GM19455 (cell line): Measurements from ENCODE around the gene AXL.
A peak's percentile ranks its signal among the peaks of the same experiment; 100 is the strongest.
"Not testable (repeated sequence)": the region's sequence is repeated elsewhere in the genome, so short reads cannot be mapped to it uniquely, and the experiment has no call there.

Experiments
- ATAC-seq: cut with Tn5 transposase; IDR thresholded peaks from one replicate; pipeline ENCODE4 v1.9.1; 2021; ENCODE audit not compliant: unreplicated experiment

AXL gene

DNA sequence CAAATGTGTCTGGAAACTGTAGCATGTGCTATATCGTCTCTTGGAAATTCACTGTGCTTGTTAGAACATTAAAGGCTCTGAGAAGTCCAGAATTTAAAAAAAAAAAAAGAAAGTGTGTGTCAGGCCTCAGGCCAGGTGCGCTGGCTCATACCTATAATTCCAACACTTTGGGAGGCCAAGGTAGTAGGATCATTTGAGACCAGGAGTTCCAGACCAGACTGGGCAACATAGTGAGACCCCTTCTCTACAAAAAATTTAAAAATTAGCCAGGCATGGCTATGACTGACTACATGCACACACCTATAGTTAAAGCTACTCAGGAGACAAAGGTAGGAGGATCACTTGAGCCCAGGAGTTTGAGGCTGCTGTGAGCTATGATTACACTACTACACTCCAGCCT, 50.0 kb downstream of the AXL start:
- ATAC-seq, result no peak

DNA sequence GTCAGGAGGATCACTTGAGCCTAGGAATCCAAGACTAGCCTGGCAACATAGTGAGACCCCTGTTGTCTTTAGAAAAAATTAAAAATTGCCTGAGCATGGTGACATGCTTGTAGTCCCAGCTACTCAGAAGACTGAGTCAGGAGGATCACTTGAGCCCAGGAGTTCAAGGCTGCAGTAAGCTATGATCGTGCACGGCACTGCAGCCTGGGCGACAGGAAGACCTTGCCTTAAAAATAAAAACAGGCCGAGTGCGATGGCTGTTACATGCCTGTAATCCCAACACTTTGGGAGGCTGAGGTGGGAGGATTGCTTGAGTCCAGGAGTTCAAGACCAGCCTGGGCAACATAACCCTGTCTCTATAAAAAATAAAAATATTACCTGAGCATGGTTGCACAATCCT, 50.5 kb downstream of the AXL start:
- ATAC-seq, result no peak

- ATAC-seq, result no peak
Observed at GRCh38 chr19:41273076-41273475, 54.1 kb downstream of the AXL start.

GRCh38 chr19:41274802-41275201, 55.8 kb downstream of the AXL start:
- no peak for ATAC-seq

- no peak for ATAC-seq
Observed at GRCh38 chr19:41276231-41276630, 57.2 kb downstream of the AXL start.

GRCh38 chr19:41278478-41278877, 59.5 kb downstream of the AXL start:
- no peak for ATAC-seq

DNA sequence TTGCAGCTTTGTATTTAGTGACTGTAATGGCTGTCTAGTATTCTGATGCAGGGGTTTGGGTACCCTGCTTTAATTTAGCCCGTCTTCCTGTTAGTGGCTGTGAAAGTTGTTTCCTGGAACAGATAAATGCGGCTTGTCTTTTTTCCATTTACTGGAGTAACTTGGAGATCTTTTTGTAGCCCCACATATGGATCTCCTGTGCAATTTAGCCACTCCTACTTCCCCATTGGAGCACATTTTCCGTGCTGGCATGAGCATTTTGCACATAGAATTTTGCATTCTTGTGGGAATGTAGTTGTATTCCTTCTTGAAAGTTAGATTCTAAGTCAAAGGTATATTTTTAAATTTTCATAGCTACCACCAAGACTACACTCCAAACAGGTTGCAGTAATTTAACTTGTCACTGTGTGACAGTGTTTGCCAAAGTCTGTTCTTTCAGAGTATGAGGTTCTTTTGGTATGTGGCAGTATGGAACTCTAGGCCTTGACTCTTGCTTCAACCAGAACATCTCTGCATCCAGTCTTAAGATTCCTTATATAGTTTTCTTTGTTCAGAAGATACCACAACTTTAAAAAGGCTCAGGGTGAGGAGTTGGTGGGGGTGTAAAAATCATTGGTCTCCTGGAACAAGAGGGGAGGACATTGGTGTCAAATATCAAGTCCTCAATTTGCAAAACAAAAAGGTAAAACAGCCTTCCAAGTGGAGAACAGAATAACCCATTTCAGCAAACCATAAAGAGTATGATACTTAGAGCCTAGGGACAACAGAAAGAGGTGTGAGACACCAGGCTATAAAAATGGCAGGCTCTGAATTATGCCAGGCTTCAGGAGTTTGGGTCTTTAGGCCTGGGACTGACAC, 69.9 kb downstream of the AXL start:
- ATAC-seq, result no peak

DNA sequence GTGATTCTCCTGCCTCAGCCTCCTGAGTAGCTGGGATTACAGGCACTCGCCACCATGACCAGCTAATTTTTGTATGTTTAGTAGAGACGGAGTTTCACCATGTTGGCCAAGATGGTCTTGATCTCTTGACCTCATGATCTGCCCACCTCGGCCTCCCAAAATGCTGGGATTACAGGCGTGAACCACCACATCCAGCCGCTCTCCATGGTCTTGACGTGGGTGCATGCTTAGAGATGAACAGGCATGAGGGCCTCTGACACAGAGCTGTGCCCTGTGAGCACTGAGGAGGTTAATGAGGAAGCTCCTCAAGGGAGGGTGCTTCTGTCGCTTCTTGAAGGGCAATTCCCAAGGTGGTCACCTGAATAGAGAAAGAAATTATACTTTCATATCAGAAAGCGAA, 70.8 kb downstream of the AXL start:
- ATAC-seq, result not testable (repeated sequence)

DNA sequence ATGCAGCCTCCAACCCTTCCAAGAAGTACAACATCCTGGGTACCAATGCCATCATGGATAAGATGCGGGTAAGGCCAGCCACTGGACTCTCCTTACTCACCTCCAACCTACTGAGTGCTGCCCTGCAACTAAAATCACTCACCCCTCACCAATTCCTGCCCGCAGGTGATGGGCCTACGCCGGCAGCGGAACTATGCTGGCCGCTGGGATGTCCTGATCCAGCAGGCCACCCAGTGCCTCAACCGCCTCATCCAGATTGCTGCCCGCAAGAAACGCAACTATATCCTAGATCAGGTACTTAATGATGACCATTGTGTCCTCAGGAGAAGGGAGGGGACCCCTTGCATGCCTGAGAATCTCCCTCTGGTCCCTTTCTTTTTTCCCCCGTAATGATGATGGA, 75.4 kb downstream of the AXL start:
- no peak for ATAC-seq

DNA sequence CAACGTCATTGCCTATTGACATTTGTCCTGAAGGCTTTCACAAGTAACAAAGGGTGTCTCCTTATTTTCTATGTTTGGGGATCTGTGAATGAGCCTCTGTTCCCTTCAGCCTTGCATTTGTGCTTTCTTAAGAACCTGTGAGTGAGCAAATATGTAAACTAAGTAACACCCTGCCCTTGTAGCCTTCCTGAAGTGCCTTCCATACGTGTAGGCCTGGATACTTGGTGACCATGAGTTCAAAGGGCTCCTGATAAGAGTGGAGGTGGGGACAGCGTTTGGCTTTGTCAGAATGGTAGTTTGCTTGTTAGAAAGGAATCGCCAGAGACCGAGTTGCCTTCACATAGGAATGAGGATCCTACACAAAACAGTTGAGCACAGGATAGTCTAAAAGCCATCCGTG, 76.5 kb downstream of the AXL start:
- ATAC-seq, result no peak

- no peak for ATAC-seq
Observed at GRCh38 chr19:41296433-41296871, 77.4 kb downstream of the AXL start.

GRCh38 chr19:41297628-41298347, 78.8 kb downstream of the AXL start:
- ATAC-seq, result peak; percentile 67

DNA sequence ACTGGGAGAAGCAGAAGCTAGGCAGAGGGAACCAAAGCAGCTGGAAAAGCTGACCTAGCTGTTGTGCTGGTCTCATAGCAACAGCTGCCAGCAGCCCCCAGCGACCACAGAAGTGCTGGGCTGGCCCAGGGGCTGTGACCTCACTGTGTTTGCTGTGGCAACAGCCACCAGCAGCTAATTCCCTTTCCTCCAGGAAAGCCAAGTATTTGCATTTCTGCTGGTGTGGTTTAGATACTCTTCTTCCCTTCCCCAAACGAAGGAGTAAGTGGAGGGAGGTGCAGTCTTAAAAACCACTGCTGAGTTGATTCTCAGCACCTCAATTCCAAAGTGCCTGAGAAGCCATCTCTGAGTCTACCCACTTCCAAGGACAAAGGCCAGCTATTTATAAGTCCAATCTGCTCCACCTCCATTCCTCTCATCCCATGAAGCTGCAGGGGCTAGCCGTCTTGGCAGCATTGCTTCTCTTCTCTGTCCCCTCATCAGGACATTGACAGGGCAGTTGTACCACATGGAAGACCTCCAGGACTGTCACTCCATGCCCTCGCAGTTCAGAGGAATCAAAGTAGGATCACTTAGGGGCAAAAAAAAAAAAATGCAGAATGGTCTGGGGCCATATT, 79.4 kb downstream of the AXL start:
- ATAC-seq, result no peak

DNA sequence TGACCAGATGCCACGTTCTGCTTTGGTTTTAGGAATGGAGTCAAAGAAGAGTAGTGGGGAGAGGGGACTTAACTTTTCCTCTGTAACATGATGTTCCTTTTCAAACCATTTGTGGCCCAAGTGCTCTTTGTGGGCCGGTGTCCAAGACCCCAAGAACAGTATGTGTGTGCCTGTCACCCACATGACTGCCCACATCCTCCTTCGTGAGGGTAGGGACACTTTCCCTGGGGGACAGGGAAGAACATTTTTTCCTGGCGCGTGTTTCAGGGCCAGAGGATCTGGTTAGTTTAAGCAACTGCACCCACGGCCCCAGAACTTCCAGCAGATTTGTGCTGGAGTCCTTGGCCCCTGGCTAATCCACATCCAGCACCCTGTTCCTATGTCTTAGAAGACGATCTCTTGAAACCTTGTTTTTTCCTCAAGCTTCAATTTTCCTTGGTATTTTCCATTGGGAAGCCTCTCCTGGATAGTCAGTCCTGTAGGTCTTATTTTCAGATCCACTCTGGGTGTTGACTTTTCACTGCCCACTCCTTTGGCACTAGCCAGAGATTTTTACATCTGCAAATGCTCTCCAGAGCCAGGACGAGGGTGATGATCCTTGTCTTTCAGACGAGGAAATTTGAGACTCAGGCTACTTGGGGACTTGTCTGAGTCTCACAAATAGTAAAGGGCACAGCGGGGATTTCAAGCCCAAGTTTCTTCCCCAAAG, 80.2 kb downstream of the AXL start:
- ATAC-seq, result no peak

DNA sequence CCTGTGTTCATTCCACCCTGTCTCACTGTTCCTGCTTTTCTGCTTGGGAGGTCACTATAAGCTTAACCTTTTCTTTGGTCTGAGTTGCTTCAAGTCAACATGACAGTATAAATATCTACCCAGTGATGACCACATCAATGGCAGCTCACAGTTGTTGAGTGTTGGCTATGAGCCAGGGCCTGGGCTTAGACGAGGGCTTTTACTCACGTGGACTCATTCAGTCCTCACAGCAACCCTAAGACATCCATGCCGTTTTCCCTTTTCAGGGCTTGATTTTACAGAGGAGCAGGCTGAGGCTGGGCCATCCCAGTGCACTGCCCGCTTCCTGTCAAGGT, 80.7 kb downstream of the AXL start:
- ATAC-seq, result no peak

DNA sequence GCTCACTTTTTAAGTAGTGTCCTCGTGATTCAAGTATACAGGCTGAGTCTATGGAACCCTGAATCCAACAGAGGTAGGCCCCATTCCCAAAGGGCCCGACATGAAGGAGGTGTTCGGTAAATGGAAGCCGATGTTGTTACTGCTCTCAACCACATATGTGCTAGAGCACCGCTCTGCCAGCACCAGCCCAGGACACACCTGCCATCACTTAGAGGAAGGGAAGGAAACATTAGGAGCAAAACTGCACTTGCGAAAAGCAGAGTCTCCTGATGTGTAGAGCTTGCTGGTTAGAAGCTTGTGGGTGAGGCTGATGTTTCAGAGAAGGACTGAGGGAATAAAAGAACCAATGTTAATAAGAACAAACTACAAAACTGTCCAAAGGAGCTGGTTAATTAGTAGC, 81.5 kb downstream of the AXL start:
- ATAC-seq, result no peak

- no peak for ATAC-seq
Observed at GRCh38 chr19:41302624-41303351, 83.8 kb downstream of the AXL start.

GRCh38 chr19:41303954-41304353, 84.9 kb downstream of the AXL start:
- no peak for ATAC-seq

GRCh38 chr19:41304706-41305483, 85.9 kb downstream of the AXL start:
- ATAC-seq, result no peak
